8988T (cell line): ENCODE measurements around the gene OR7G1.
"Not testable (repeated sequence)": the region's sequence is repeated elsewhere in the genome, so short reads cannot be mapped to it uniquely, and the experiment has no call there.

Source experiments
- DNase-seq: peaks from one replicate; pipeline ENCODE4 v3.0.0; 2011

Gene OR7G1

GRCh38 chr19:9075064-9075949 lies 40.3 kb downstream of the OR7G1 start:
- DNase-seq = peak; percentile 72

- no peak for DNase-seq
Measured at GRCh38 chr19:9073806-9074205, 41.8 kb downstream of the OR7G1 start.

DNA sequence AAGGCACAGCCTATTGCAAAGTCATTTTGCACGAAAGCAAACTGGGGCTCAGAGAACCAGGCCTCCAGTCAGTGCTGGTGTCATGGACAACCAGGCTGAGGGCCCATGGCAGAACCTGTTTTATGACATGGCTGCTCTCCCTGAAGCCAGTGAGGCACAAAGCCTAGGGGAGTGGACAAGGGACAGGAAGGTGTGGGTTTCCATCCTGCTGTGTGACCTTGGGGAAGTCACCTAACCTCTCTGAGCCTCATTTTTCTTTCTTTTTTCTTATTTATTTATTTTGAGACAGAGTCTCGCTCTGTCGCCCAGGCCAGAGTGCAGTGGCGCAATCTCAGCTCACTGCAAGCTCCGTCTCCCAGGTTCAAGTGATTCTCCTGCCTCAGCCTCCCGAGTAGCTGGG lies 43.8 kb downstream of the OR7G1 start:
- not testable (repeated sequence) for DNase-seq

GRCh38 chr19:9070066-9070465 lies 45.5 kb downstream of the OR7G1 start:
- DNase-seq = no peak

GRCh38 chr19:9065457-9066014 lies 50.0 kb downstream of the OR7G1 start:
- no peak for DNase-seq
